GM12873 (cell line): Measurements from ENCODE around the gene PPP1R12A.
A peak's percentile ranks its signal among the peaks of the same experiment; 100 is the strongest.

Experiments
- CTCF ChIP-seq: IDR thresholded peaks from 2 replicates; pipeline ENCODE4 v1.5.1; 2012; ENCODE audit warnings: low read depth, mild to moderate bottlenecking, moderate library complexity, low read length, control low read depth; ENCODE audit not compliant: insufficient read depth; ENCODE audit errors: missing control alignments

Gene PPP1R12A

DNA sequence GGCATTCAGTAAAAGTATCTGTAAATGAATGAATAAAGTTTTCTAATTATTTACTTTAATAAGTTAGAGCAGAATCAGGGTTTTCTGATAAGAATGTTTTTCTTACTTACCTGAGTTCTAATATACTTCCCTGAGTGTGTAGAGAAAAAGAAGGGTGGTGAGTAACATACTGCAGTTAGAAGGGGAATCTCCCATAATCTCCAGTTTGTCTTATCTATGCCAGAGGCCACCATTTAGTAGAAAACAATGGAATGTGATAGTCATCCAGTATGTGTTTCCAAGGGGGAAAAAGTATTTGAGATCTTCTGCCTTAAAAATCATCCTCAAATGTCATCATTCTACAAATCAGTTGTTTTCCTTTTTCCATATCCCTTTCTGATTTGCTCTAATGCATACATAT lies 187.6 kb downstream of the PPP1R12A start:
- TF ChIP-seq CTCF: no peak

DNA sequence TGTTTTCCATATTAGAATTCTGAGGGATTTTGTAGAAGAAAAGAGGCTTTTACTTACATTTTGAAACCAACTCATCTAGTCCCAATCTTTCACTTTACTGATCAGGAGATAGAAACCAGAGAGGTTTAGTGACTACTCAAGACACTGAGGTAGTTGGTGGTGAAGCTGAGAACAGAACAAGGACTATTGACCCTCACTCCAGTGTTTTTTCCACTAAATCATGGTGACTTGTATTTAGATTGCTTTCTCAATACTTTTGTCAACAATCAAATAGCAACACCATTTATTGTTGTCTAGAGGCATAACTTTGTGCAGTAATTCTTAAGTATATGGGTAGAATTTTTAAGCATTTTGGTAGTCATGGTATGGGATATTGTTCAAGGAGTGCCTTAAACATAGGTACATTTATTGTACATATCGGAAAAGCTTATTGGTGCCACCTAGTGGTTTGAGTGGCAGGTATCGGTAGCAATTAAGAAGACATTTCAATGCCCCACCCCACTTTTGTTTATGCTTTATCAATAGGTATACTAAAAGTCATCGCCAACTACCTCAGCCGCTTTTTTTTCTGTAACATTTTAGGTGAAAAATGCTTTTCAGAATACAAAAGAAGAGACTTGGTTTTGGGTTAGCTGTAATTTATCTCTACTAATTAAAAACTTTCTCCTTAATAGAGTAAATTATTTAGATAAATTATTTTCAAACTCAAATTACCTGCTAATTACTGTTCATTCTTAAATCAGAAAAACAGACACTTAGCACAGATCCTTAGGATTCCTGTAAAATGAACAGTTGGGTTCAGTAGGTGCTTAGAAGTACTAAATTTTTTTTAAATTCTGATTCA lies 196.8 kb downstream of the PPP1R12A start:
- TF ChIP-seq CTCF: peak; percentile 67

- TF ChIP-seq CTCF: no peak
These were observed 202.3 kb downstream of the PPP1R12A start for GRCh38 chr12:79732638-79733037.

DNA sequence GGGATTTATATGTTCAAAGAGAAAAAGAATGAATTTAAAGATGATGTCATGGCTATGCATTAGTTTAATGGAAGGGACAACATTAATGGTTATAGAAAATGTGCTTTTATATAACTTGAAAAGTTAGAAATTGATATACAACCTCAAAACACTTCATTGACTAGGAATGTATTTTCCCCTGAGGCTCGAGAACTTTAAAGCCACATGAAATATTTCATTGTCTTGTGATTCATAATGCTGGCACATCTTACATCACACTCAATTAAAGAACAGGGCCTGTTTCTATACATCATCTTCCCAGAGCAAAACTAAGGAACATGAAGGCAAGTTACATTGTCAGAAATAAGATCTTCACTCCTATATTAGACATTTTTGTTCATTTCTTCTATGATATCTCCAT lies 208.9 kb downstream of the PPP1R12A start:
- TF ChIP-seq CTCF: no peak
